H9 (cell line): ENCODE measurements around the gene PCDHA1. TPM values are rescaled to one million over a fixed set of nuclear protein-coding genes. Genes with fewer than 3 reads are reported as not detected.

Experiments used
- DNase-seq: peaks from one replicate; pipeline ENCODE4 v3.0.0-alpha.2; 2017
- H2AFZ ChIP-seq: one replicate; pipeline ENCODE4 v1.6.1; 2013; ENCODE audit warnings: mild to moderate bottlenecking, low read length, control low read depth, moderate library complexity
- H2AK5ac ChIP-seq: 2 replicates; pipeline ENCODE4 v1.6.1; 2013; ENCODE audit warnings: low read length, control low read depth, mixed read lengths; ENCODE audit not compliant: insufficient read length
- H2BK120ac ChIP-seq: one replicate; pipeline ENCODE4 v1.6.1; 2013; ENCODE audit warnings: low read depth, mild to moderate bottlenecking, low read length, control low read depth, inconsistent platforms; ENCODE audit not compliant: poor library complexity, severe bottlenecking
- H2BK12ac ChIP-seq: 2 replicates; pipeline ENCODE4 v1.6.1; 2013; ENCODE audit warnings: low read length, control low read depth, mixed read lengths, low read depth; ENCODE audit not compliant: insufficient read length
- H2BK15ac ChIP-seq: 2 replicates; pipeline ENCODE4 v1.6.1; 2013; ENCODE audit warnings: low read depth, low read length, control low read depth
- H2BK20ac ChIP-seq: one replicate; pipeline ENCODE4 v1.6.1; 2013; ENCODE audit warnings: low read depth, mild to moderate bottlenecking, low read length, control low read depth, inconsistent platforms; ENCODE audit not compliant: poor library complexity, severe bottlenecking
- H2BK5ac ChIP-seq: 2 replicates; pipeline ENCODE4 v1.6.1; 2013; ENCODE audit warnings: low read length, control low read depth, mixed read lengths; ENCODE audit not compliant: insufficient read length
- H3K14ac ChIP-seq: 2 replicates; pipeline ENCODE4 v1.6.1; 2013; ENCODE audit warnings: low read length, control low read depth; ENCODE audit not compliant: insufficient read depth
- H3K18ac ChIP-seq: 2 replicates; pipeline ENCODE4 v1.6.1; 2013; ENCODE audit warnings: low read depth, mild to moderate bottlenecking, mixed read lengths, low read length, control low read depth; ENCODE audit not compliant: insufficient read length
- H3K23ac ChIP-seq: 2 replicates; pipeline ENCODE4 v1.6.1; 2013; ENCODE audit warnings: low read length, control low read depth, mixed read lengths, low read depth; ENCODE audit not compliant: insufficient read length
- H3K23me2 ChIP-seq: 2 replicates; pipeline ENCODE4 v1.6.1; 2013; ENCODE audit warnings: low read depth, mild to moderate bottlenecking, mixed read lengths, low read length, control low read depth; ENCODE audit not compliant: insufficient read length, poor library complexity, severe bottlenecking
- H3K27ac ChIP-seq: 2 replicates; pipeline ENCODE4 v1.5.1; 2013; ENCODE audit warnings: low read length, control low read depth, mixed read lengths, low read depth; ENCODE audit not compliant: insufficient read length
- H3K27me3 ChIP-seq: 2 replicates; pipeline ENCODE4 v1.6.1; 2013; ENCODE audit warnings: low read length, control low read depth, inconsistent platforms; ENCODE audit not compliant: insufficient read depth
- H3K4ac ChIP-seq: 2 replicates; pipeline ENCODE4 v1.6.1; 2013; ENCODE audit warnings: low read depth, mild to moderate bottlenecking, control low read depth, inconsistent platforms, low read length, moderate library complexity
- H3K4me1 ChIP-seq: 2 replicates; pipeline ENCODE4 v1.6.1; 2013; ENCODE audit warnings: low read length, control low read depth, inconsistent platforms; ENCODE audit not compliant: insufficient read depth
- H3K4me2 ChIP-seq: 2 replicates; pipeline ENCODE4 v1.6.1; 2013; ENCODE audit warnings: low read length, control low read depth, mixed read lengths; ENCODE audit not compliant: insufficient read length, insufficient read depth
- H3K56ac ChIP-seq: 2 replicates; pipeline ENCODE4 v1.6.1; 2013; ENCODE audit warnings: low read depth, mild to moderate bottlenecking, mixed read lengths, low read length, control low read depth; ENCODE audit not compliant: insufficient read length
- H3K79me1 ChIP-seq: 2 replicates; pipeline ENCODE4 v1.6.1; 2013; ENCODE audit warnings: low read depth, mild to moderate bottlenecking, moderate library complexity, low read length, control low read depth, inconsistent platforms; ENCODE audit not compliant: insufficient read depth, poor library complexity, severe bottlenecking
- H3K79me2 ChIP-seq: 2 replicates; pipeline ENCODE4 v1.6.1; 2013; ENCODE audit warnings: low read length, control low read depth, inconsistent platforms; ENCODE audit not compliant: insufficient read depth
- H3K9ac ChIP-seq: 2 replicates; pipeline ENCODE4 v1.6.1; 2013; ENCODE audit warnings: low read length, control low read depth, mixed read lengths; ENCODE audit not compliant: insufficient read length; ENCODE audit errors: extremely low read depth
- H3K9me3 ChIP-seq: one replicate; pipeline ENCODE4 v1.6.1; 2013; ENCODE audit warnings: low read depth, low read length, inconsistent platforms; ENCODE audit not compliant: control insufficient read depth
- H3T11ph ChIP-seq: one replicate; pipeline ENCODE4 v1.6.1; 2013; ENCODE audit warnings: mild to moderate bottlenecking, low read length, control low read depth, inconsistent platforms
- H4K20me1 ChIP-seq: one replicate; pipeline ENCODE4 v1.6.1; 2013; ENCODE audit not compliant: control insufficient read depth, insufficient read length, insufficient read depth
- H4K5ac ChIP-seq: 2 replicates; pipeline ENCODE4 v1.6.1; 2013; ENCODE audit warnings: low read depth, mild to moderate bottlenecking, mixed read lengths, low read length, control low read depth; ENCODE audit not compliant: insufficient read length
- H4K8ac ChIP-seq: replicated peaks from 2 replicates; pipeline ENCODE4 v1.6.1; 2013; ENCODE audit warnings: low read length, control low read depth, mixed read lengths, low read depth; ENCODE audit not compliant: insufficient read length
- H4K91ac ChIP-seq: 2 replicates; pipeline ENCODE4 v1.6.1; 2013; ENCODE audit warnings: low read depth, mild to moderate bottlenecking, moderate library complexity, mixed read lengths, low read length, control low read depth; ENCODE audit not compliant: insufficient read length
- H3K27ac Mint-ChIP-seq, 3 experiments: 2 replicates in 2 of 3; 3 replicates in 1 of 3; pipeline ENCODE4 v1.8.0; 2020 to 2021; ENCODE audit warnings: mixed read lengths in 3 of 3, mild to moderate bottlenecking in 1 of 3, moderate library complexity in 1 of 3
- H3K27me3 Mint-ChIP-seq: 2 replicates; pipeline ENCODE4 v1.8.0; 2021; ENCODE audit warnings: low read depth, mild to moderate bottlenecking, moderate library complexity, mixed read lengths
- H3K36me3 Mint-ChIP-seq, 3 experiments: 2 replicates in 2 of 3; 3 replicates in 1 of 3; pipeline ENCODE4 v1.8.0; 2020 to 2021; ENCODE audit warnings: low read depth in 3 of 3, mixed read lengths in 3 of 3; ENCODE audit not compliant: insufficient read depth in 1 of 3
- H3K4me1 Mint-ChIP-seq, 2 experiments: 2 replicates each; pipeline ENCODE4 v1.8.0; 2020; ENCODE audit warnings: mixed read lengths in 2 of 2
- H3K4me3 Mint-ChIP-seq, 2 experiments: 2 replicates in 1 of 2; 3 replicates in 1 of 2; pipeline ENCODE4 v1.8.0; 2020 to 2021; ENCODE audit warnings: mild to moderate bottlenecking in 2 of 2, mixed read lengths in 2 of 2, moderate library complexity in 1 of 2
- H3K9me3 Mint-ChIP-seq, 2 experiments: 2 replicates in 1 of 2; 3 replicates in 1 of 2; pipeline ENCODE4 v1.8.0; 2020; ENCODE audit warnings: mild to moderate bottlenecking in 2 of 2, mixed read lengths in 2 of 2, moderate library complexity in 1 of 2
- WGBS: extraction: QIAGEN DNeasy Blood & Tissue Kit; methylation state at CpG from one replicate; pipeline ENCODE4 v1.1.7; 2013; ENCODE audit warnings: missing lambda C conversion rate, low lambda C conversion rate, mixed read lengths; ENCODE audit not compliant: insufficient read length; ENCODE audit errors: extremely low coverage; 5-methylcytosine and 5-hydroxymethylcytosine counted together
- total RNA-seq: library from RNA; stranded (reverse); gene quantifications from 2 replicates; pipeline ENCODE4 v1.2.1, GENCODE V29; 2021
- TF ChIP-seq, protein P1 (sequence below): fragments of 200-600 bp; sonication (generic); conservative IDR thresholded peaks from 3 replicates; pipeline ENCODE4 v1.8.0; 2021; ENCODE audit warnings: antibody characterized with exemption, mild to moderate bottlenecking

Gene PCDHA1
- total RNA-seq, 1 experiment from 2014 or later: 0.61 TPM

DNA sequence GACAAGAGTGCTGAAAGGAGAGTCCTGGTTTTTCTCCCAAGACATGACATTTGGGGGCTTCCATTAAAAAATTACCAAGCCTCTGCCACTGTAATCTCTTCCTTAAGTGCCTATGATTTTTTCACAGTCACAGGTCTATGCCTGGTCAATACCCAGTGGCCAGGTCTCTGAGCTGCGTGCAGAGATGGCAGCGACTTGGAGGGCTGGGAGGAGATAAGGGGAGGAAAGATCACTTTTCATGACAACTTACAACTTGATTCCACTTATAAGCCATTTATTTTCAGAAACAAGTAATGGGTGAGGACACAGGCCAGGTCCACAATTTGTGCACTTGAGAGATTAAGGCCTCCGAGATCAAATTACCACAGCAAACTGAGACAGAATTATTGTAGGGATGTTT, 178.4 kb downstream of the PCDHA1 start:
- no peak for DNase-seq
- Histone ChIP-seq H3K4me2 (no peak overlapping the region), H2AFZ (no peak overlapping the region), H3K14ac (no peak overlapping the region), H3K23me2 (peaks cover 14% of the 10 kb centered on the region), H3K56ac (no peak overlapping the region), H3K79me1 (no peaks in the 10 kb centered on the region), H3K23ac (no peak overlapping the region), H4K91ac (no peak overlapping the region), H3K4ac (no peak overlapping the region), H3K4me1 (peaks cover 3% of the 10 kb centered on the region; the same call in 1 of the 2 replicates), H4K5ac (no peak overlapping the region), H2BK5ac (no peak overlapping the region), H3K18ac (no peak overlapping the region), H3K27me3 (peaks cover 6% of the 10 kb centered on the region; the same call in 1 of the 2 replicates), H2BK20ac (no peak overlapping the region), H3K79me2 (no peaks in the 10 kb centered on the region), H4K8ac (no peak overlapping the region), H2BK15ac (no peak overlapping the region), H3K9ac (no peak overlapping the region), H3T11ph (no peak overlapping the region), H2AK5ac (no peak overlapping the region), H4K20me1 (peaks cover 2% of the 10 kb centered on the region), H3K9me3 (no peaks in the 10 kb centered on the region), H2BK120ac (no peak overlapping the region), H3K27ac (no peak overlapping the region), H2BK12ac (no peak overlapping the region)
- Mint-ChIP-seq H3K4me1 (peaks cover 26 to 30% of the 10 kb centered on the region in 2 experiments), H3K4me3 (peak overlapping the region in 1 of 2 experiments; percentile 47; a peak in 1 of 5 replicates), H3K9me3 (no peaks in the 10 kb centered on the region), H3K27me3 (peaks cover 41% of the 10 kb centered on the region), H3K27ac (no peak overlapping the region), H3K36me3 (peaks cover 0 to 4% (median 2%) of the 10 kb centered on the region in 3 experiments; a peak in 3 of 7 replicates)
- WGBS: no CpG with 5 or more reads among the region's 3 CpGs
- TF ChIP-seq, protein P1, sequence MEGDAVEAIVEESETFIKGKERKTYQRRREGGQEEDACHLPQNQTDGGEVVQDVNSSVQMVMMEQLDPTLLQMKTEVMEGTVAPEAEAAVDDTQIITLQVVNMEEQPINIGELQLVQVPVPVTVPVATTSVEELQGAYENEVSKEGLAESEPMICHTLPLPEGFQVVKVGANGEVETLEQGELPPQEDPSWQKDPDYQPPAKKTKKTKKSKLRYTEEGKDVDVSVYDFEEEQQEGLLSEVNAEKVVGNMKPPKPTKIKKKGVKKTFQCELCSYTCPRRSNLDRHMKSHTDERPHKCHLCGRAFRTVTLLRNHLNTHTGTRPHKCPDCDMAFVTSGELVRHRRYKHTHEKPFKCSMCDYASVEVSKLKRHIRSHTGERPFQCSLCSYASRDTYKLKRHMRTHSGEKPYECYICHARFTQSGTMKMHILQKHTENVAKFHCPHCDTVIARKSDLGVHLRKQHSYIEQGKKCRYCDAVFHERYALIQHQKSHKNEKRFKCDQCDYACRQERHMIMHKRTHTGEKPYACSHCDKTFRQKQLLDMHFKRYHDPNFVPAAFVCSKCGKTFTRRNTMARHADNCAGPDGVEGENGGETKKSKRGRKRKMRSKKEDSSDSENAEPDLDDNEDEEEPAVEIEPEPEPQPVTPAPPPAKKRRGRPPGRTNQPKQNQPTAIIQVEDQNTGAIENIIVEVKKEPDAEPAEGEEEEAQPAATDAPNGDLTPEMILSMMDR: no peak
